ENCODE data around the gene PRDM16.

PRDM16 gene

GRCh38 chr1:3341236-3341994 is 272.4 kb downstream of the PRDM16 start:
- TF ChIP-seq, protein P1, sequence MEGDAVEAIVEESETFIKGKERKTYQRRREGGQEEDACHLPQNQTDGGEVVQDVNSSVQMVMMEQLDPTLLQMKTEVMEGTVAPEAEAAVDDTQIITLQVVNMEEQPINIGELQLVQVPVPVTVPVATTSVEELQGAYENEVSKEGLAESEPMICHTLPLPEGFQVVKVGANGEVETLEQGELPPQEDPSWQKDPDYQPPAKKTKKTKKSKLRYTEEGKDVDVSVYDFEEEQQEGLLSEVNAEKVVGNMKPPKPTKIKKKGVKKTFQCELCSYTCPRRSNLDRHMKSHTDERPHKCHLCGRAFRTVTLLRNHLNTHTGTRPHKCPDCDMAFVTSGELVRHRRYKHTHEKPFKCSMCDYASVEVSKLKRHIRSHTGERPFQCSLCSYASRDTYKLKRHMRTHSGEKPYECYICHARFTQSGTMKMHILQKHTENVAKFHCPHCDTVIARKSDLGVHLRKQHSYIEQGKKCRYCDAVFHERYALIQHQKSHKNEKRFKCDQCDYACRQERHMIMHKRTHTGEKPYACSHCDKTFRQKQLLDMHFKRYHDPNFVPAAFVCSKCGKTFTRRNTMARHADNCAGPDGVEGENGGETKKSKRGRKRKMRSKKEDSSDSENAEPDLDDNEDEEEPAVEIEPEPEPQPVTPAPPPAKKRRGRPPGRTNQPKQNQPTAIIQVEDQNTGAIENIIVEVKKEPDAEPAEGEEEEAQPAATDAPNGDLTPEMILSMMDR (conservative IDR thresholded peaks at IDR 0.05; ENCODE audit: low read depth, low read length), result no peak
- no peak for DNase-seq (ENCODE audit: low read depth)
- H3K4me3 ChIP-seq (ENCODE audit: low read depth, low read length), result no peak overlapping the region

DNA sequence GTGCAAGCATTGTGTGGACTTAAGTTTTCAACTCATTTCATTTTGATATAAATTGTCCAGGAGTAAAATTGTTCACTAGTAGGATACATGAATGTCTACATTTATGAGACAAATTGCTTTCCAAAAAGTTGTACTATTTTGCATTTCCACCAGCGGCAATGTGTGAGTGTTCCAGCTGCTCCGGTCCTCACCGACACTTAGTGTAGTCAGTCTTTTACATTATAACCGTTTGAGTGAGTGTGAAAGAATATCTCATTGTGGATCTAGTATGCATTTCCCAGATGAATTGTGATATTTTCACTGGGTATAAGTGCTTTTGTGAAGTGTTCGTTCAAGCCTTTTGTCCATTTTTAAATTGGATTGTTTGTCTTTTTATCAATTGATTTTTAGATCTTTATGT is 274.0 kb downstream of the PRDM16 start:
- H3K4me3 ChIP-seq (ENCODE audit: low read depth, low read length), result no peak overlapping the region
- TF ChIP-seq, protein P1 (conservative IDR thresholded peaks at IDR 0.05; ENCODE audit: low read depth, low read length), result no peak

DNA sequence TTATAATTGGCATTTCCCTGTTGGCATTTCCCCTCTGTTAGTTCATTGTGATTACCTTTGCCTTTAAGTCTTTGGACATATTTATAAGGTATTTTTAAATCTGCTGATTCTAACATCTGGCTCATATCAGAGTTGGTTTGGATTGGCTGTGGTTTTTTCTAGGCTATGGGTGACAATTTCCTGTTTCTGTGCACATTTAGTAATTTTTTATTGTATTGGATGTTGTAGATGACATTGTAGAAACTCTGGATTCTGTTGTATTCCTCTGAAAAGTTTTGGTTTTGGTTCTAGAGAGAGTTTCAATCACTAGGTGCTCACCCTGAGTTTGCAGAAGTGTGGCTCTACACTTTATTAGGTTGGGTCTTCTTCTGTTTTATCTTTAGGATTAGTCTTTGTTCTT is 275.4 kb downstream of the PRDM16 start:
- TF ChIP-seq, protein P1 (conservative IDR thresholded peaks at IDR 0.05; ENCODE audit: low read depth, low read length), result no peak
- no peak for DNase-seq (ENCODE audit: low read depth)
- H3K4me3 ChIP-seq (ENCODE audit: low read depth, low read length), result no peak overlapping the region

More for the DNA sequence above, 274.0 kb downstream of the PRDM16 start:
- no peak for DNase-seq (ENCODE audit: low read depth)

- no peak for DNase-seq (ENCODE audit: low read depth)
- TF ChIP-seq, protein P1 (conservative IDR thresholded peaks at IDR 0.05; ENCODE audit: low read depth, low read length), result no peak
Measured at GRCh38 chr1:3345792-3346191, 276.8 kb downstream of the PRDM16 start.

GRCh38 chr1:3346478-3346877 is 277.5 kb downstream of the PRDM16 start:
- TF ChIP-seq, protein P1 (conservative IDR thresholded peaks at IDR 0.05; ENCODE audit: low read depth, low read length), result no peak
- no peak for DNase-seq (ENCODE audit: low read depth)
- no peak overlapping the region for H3K4me3 ChIP-seq (ENCODE audit: low read depth, low read length)

More at GRCh38 chr1:3345792-3346191, 276.8 kb downstream of the PRDM16 start:
- no peak overlapping the region for H3K4me3 ChIP-seq (ENCODE audit: low read depth, low read length)

- TF ChIP-seq, protein P1 (conservative IDR thresholded peaks at IDR 0.05; ENCODE audit: low read depth, low read length), result no peak
- H3K4me3 ChIP-seq (ENCODE audit: low read depth, low read length), result no peak overlapping the region
Measured at GRCh38 chr1:3347257-3348020, 278.4 kb downstream of the PRDM16 start.

More at GRCh38 chr1:3347257-3348020, 278.4 kb downstream of the PRDM16 start:
- DNase-seq (ENCODE audit: low read depth), result no peak

Data from choroid plexus epithelial cell (primary cell).